SH-SY5Y (cell line): ENCODE results near the gene USP4.

ENCODE experiments used
- GATA2 ChIP-seq: IDR thresholded peaks from 2 replicates; pipeline ENCODE4 v1.6.1; 2011; ENCODE audit warnings: mild to moderate bottlenecking, low read depth, low read length
- GATA3 ChIP-seq: IDR thresholded peaks from 2 replicates; pipeline ENCODE4 v1.6.1; 2011; ENCODE audit warnings: low read depth, mild to moderate bottlenecking, low read length, moderate library complexity

Gene USP4

DNA sequence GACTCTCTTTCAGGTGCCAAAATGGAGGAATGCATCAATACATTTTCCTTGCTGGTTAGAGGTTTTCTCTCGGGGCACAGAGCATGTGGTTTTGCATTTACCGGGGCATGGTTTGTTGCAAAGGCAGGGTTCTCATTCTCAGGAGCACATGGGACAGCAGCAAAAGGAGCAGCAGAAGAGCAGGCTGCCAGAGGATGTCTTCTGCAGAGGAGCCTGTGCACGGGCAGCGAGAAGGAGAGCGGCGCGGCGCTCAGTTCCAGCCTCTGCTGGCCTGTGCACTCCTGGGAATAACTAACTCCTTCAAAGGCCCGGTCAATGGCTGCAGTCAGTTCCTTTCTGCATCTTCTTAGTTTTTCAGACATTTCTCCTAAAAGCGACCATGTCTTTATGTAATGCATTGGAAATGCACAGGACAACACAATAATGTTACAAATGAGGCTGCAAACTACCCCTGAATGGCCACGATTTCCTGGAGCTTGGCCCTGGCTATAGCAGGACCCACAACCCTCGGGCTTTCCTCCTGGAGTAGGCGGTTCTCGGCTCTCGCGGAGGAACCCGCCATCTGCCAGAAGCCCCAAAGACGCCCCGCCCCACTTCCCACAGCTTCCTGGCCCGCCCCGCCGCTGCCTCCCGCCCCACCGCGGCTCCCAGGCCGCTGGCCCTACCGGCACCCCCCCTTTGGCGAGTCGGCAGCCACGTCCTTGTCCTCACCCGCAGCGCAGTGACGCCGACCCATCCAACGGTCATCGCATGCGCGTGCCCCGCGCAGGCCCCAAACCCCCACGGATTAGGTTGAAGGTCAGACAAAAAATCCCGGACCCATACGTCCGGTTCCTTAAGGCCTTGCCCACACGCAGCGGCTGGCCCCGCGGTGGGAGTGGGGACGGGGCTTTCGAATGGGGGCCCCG is 63.1 kb downstream of the USP4 start, which contains the start of gene C3orf62:
Gene C3orf62, minus strand, starts transcription at position 758 of the 908 bp plus-strand sequence. Its CDS starts 360 bp downstream, at position 398.
- no peak for TF ChIP-seq GATA3

DNA sequence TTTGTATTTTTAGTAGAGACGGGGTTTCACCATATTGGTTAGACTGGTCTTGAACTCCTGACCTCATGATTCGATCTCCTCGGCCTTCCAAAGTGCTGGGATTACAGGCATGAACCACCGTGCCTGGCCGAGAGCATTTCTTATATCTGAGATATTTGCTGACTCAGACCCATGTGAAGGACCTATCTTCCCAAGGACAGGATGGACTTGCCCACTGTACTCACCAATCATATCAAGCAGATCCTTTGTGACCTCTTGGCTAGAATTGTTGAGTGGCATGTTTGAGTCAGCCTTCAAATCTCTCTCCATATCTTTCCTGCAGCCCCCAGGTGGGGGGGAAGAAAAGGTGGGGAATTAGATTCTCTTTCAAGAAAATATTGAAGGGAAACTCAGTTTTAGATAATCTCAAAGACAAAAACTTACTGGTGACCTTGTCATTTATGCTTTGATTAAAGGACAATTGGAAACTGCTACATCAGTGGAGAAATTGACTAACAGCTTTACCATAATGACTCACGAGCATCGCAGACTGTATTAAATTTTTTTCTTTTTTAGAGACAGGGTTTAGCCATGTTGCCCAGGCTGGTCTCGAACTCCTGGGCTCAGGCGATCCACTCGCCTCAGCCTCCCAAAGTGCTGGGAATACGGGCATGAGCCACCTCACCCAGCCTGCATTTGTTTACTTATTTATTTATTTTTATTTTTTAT is 65.9 kb downstream of the USP4 start:
- no peak for TF ChIP-seq GATA2
- no peak for TF ChIP-seq GATA3

GRCh38 chr3:49271047-49271446 is 68.8 kb downstream of the USP4 start:
- TF ChIP-seq GATA2 (no peak), GATA3 (no peak)

DNA sequence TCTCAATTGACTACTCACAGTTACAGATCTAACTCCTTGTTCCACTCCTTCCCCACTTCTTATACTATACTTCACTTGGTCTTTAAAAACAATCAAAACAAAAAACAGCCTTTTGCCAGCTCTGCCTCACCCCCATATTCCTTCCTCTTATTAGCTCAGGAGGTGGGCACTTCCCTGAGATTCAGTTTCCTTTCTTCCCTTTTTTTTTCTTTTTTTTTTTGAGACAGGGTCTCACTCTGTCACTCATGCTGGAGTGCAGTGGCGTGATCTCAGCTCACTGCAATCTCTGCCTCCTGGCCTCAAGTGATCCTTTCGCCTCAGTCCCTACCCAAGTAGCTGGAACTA is 69.7 kb downstream of the USP4 start:
- TF ChIP-seq GATA3 (no peak), GATA2 (no peak)

GRCh38 chr3:49269443-49270155 is 70.3 kb downstream of the USP4 start:
- TF ChIP-seq GATA3 (no peak), GATA2 (no peak)

GRCh38 chr3:49266410-49267095 is 73.3 kb downstream of the USP4 start:
- no peak for TF ChIP-seq GATA2
- no peak for TF ChIP-seq GATA3

DNA sequence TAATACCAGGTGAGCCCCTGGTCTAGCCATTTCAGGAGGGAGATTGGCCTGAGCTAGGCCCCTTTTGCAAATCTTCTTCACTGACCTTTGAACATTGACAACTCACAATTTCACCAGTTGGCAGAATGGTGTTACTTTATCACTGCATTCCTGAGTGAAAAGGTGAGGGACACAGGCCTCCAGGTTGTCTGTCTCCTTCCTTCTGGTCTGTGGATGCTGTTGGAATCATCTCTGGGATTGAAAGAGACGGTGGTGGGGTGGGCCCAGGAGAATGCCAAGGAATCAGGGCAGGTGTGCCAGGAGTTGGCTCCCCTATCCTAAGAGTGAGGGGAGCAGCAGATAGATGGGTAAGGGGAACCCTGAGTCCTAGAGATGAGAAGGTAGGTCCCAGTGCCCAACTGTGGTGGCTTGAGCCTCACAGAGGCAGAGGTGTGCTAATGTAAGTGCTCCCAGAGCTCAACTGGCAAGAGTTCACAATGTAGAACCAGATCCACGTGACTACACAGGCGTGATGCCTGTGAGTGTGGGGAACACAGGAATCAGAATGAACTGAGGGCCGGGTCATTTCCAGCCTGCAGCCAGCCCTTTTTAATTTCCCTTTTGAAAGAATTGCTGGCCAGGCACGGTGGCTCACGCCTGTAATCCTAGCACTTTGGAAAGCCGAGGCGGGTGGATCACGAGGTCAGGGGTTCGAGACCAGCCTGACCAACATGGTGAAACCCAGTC is 74.0 kb downstream of the USP4 start:
- TF ChIP-seq GATA2 (no peak), GATA3 (no peak)

DNA sequence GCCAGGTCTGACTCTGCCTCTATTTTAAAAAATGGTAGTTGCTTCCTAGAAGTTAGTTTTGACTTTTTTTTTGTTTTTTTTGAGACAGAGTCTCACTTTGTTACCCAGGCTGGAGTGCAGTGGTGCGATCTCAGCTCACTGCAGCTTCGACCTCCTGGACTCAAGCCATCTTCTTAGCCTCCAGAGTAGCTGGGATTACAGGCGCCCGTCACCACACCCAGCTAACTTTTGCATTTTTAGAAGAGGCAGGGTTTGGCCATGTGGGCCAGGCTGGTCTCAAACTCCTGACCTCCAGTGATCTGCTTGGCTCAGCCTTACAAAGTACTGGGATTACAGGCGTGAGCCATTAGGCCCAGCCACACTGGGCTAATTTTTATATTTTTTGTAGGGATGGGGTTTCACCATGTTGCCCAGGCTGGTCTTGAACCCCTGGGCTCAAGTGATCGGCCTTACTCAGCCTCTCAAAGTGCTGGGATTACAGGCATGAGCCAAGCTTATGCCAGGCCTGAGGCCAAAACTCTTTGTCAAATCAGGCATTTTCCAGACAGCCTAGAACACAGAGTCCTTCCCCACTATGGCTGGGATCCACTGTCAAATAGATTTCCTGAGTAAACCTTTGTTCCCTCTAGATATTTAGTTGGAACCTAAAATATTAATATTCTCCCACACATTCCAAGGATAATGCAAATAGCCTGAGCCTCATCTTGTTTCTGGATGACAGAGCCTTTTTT is 76.5 kb downstream of the USP4 start:
- TF ChIP-seq GATA3, result no peak
- TF ChIP-seq GATA2, result no peak

DNA sequence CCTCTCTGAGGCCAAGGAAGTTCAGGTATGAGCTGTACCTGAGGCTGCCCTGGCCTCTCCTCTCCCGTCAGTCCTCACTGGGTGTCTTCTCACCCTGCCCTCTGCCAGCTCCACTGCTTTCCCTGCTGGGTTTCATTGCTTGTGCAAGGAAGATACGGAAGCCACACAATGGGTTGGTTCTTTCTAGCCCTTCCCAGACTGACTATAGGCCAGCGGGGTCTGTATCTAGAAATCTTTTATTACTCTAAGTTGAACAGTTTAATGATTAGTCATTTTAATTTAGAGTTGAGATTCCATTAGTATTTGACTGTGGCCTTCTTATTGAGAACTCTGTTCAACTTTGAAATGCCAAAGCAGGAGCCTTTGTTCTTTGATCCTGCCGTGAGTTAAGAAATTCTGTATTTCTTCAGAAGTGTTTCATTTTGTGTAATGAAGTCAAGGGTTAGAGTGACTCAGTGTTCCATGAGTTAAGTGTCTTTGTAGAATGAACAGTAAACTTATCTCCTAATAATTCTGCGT is 79.0 kb downstream of the USP4 start:
- TF ChIP-seq GATA2, result no peak
- TF ChIP-seq GATA3, result no peak

DNA sequence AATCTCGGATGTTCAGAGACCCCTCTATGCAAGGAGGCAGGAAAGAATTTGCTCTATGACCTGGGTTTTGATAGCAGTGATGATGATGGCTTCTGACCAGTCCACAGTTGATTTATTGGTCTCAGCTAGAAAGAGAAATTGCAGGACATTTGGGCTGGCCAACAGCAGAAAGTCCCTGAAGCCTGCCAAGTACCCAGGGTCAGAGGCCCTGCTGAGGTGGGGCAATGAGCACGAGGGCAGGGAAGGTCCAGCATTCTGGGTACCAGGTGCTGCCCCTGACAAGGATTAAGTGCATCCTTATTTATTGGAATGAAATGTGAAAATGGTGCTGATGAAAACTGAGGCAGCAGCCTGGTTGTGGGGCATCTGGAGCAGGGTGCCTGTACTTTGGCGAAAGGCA is 82.7 kb downstream of the USP4 start:
- TF ChIP-seq GATA3 (no peak), GATA2 (no peak)

GRCh38 chr3:49255718-49256511 is 83.9 kb downstream of the USP4 start:
- TF ChIP-seq GATA2, result no peak
- TF ChIP-seq GATA3, result no peak

- no peak for TF ChIP-seq GATA2
- TF ChIP-seq GATA3, result no peak
Measured at GRCh38 chr3:49255112-49255511, 84.7 kb downstream of the USP4 start.
